Retinal pigment epithelial cell (primary cell): ENCODE measurements around the gene ZNF669.

ENCODE experiments used
- DNase-seq: peaks from one replicate; pipeline ENCODE4 v3.0.0-alpha.2; 2010; ENCODE audit warnings: low read depth
- H3K4me3 ChIP-seq: 2 replicates; pipeline ENCODE4 v1.5.1; 2011; ENCODE audit warnings: mild to moderate bottlenecking, low read length, control low read depth, moderate library complexity
- TF ChIP-seq, protein P1 (sequence below): conservative IDR thresholded peaks from 2 replicates; pipeline ENCODE4 v1.5.1; 2011; ENCODE audit warnings: low read depth, low read length, control low read depth, inconsistent platforms

ZNF669 gene

DNA sequence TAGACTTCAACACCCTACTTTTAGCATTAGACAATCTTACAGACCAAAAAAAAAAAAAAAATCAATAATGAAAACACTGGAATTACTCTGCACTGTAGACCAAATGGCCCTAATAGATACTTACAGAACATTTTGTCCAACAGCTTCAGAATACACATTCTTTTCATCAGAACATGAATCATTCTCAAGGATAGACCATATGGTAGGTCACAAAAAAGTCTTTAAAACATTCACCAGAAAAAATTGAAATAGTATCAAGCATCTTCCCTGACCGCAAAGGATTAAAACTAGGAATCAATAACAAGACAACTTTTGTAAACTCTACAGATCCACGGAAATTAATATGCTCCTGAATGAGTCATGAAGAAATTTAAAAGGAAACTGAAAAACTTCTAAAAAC is 48.1 kb downstream of the ZNF669 start:
- H3K4me3 ChIP-seq = no peak overlapping the region
- DNase-seq = no peak
- TF ChIP-seq, protein P1, sequence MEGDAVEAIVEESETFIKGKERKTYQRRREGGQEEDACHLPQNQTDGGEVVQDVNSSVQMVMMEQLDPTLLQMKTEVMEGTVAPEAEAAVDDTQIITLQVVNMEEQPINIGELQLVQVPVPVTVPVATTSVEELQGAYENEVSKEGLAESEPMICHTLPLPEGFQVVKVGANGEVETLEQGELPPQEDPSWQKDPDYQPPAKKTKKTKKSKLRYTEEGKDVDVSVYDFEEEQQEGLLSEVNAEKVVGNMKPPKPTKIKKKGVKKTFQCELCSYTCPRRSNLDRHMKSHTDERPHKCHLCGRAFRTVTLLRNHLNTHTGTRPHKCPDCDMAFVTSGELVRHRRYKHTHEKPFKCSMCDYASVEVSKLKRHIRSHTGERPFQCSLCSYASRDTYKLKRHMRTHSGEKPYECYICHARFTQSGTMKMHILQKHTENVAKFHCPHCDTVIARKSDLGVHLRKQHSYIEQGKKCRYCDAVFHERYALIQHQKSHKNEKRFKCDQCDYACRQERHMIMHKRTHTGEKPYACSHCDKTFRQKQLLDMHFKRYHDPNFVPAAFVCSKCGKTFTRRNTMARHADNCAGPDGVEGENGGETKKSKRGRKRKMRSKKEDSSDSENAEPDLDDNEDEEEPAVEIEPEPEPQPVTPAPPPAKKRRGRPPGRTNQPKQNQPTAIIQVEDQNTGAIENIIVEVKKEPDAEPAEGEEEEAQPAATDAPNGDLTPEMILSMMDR = no peak

DNA sequence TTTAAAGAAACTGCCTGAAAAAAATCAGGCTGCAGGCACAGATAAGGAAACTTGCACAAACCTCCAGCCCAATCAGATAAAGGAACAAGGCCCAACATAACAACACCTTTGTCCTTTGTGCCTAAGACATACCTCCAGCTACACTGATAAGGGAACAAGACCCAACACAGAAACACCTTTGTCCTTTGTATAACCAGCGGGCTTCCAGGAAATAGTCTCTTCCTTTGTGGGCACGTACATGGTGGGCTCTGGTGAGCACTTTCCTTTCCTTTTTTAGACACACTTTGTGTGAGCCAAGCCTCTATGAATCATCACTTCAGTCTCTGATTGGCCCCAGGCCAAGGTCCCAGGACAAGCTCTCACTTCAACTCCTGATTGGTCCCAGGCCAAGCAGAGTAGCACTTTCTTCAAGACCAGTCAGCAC is 49.2 kb downstream of the ZNF669 start:
- DNase-seq = no peak
- TF ChIP-seq, protein P1 = no peak
- H3K4me3 ChIP-seq = no peak overlapping the region
